ENCODE data around the gene MINPP1. TPM values are rescaled to one million over a fixed set of nuclear protein-coding genes. Genes with fewer than 3 reads are reported as not detected.

The MINPP1 gene
- total RNA-seq, 1 experiment from 2014 or later: 14.3 TPM

DNA sequence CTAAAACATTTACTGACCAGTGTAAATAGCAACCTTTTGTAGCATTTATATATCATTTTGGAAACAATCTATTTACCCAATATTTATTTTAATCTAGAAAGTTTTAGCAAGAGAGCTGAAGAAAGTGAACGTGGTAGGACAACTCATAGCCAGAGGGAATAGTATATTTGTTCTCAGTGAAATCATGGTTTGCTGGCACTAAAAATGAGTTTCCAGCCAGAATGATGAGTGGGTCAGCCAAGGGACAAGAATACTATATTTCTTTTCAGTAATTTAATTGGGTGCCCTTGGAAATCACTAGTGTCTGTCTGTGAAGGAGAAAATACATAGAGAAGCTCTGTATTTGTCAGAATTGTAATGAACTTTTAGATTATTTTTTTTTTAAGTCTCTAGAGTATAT is 74.9 kb downstream of the MINPP1 start:
- Histone ChIP-seq H3K4me2 (ENCODE audit: low read length) (peak overlapping the region; percentile 76), H3K27me3 (ENCODE audit: low read length) (no peaks in the 10 kb centered on the region), H3K4me3 (ENCODE audit: low read length) (peak overlapping the region; percentile 45; the same call in 1 of the 2 replicates), H3F3A (ENCODE audit: low read length, unreplicated experiment) (peaks cover 11% of the 10 kb centered on the region), H3K27ac (ENCODE audit: low read length) (peak overlapping the region; percentile 73), H3K4me1 (ENCODE audit: insufficient read depth, low read length) (peaks cover 20% of the 10 kb centered on the region), H3K9me3 (ENCODE audit: low read length) (no peaks in the 10 kb centered on the region), H3K79me2 (ENCODE audit: low read length) (no peaks in the 10 kb centered on the region), H3K36me3 (ENCODE audit: low read depth, low read length) (no peaks in the 10 kb centered on the region), H2AFZ (ENCODE audit: low read length) (peak overlapping the region; percentile 79), H4K20me1 (ENCODE audit: low read length) (no peaks in the 10 kb centered on the region), H3K9me2 (replicated peaks; ENCODE audit: low read length) (no peaks in the 10 kb centered on the region), H3K9ac (ENCODE audit: low read length) (0 out of 2 replicates have a peak overlapping the region, but pooled peaks have one; percentile 28)
- CTCF ChIA-PET: no interaction called here
- peak; percentile 63 for DNase-seq
- POLR2A ChIA-PET (ENCODE audit: unreplicated experiment): interaction anchor here (0.5 kb wide), 1 partner anchor 71 kb away, joined by 4 read pairs; no protein-coding TSS in a partner anchor
- TF ChIP-seq EZH2 (IDR thresholded peaks at IDR 0.05; ENCODE audit: low read length, unreplicated experiment): no peak
- TF ChIP-seq, protein P1, sequence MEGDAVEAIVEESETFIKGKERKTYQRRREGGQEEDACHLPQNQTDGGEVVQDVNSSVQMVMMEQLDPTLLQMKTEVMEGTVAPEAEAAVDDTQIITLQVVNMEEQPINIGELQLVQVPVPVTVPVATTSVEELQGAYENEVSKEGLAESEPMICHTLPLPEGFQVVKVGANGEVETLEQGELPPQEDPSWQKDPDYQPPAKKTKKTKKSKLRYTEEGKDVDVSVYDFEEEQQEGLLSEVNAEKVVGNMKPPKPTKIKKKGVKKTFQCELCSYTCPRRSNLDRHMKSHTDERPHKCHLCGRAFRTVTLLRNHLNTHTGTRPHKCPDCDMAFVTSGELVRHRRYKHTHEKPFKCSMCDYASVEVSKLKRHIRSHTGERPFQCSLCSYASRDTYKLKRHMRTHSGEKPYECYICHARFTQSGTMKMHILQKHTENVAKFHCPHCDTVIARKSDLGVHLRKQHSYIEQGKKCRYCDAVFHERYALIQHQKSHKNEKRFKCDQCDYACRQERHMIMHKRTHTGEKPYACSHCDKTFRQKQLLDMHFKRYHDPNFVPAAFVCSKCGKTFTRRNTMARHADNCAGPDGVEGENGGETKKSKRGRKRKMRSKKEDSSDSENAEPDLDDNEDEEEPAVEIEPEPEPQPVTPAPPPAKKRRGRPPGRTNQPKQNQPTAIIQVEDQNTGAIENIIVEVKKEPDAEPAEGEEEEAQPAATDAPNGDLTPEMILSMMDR (conservative IDR thresholded peaks at IDR 0.05; ENCODE audit: low read depth, low read length): no peak
- BruUV-seq (replicated peaks): no TSS peak
- intact Hi-C loops (cut with micrococcal nuclease): no loop called here
- peak; percentile 78 for ATAC-seq

DNA sequence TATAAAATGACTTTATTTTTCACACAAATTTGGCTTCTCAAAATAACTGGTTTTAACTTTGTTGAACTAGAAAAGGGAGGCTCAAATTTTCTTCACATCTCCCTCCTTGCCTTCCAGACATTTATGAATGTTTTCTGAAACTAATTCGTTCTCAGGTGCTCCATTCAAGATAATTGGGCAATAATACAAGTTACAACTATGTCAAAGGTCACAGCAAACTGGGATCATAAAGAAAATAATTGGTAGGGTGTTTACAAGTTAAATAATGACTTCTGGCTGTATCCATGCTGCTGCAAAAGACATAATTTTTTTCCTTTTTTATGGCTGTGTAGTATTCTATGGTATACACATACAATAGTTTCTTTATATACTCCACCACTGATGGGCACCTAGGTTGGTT is 75.3 kb downstream of the MINPP1 start:
- H3K4me3 ChIP-seq (ENCODE audit: low read length): no peak overlapping the region; the same call in 1 of the 2 replicates
- BruUV-seq (replicated peaks): no TSS peak
- POLR2A ChIA-PET (ENCODE audit: unreplicated experiment): no interaction called here
- intact Hi-C loops (cut with micrococcal nuclease): no loop called here
- peak overlapping the region; percentile 76 for H3K4me2 ChIP-seq (ENCODE audit: low read length)
- no peaks in the 10 kb centered on the region for H4K20me1 ChIP-seq (ENCODE audit: low read length)
- peak overlapping the region; percentile 73; the same call in 1 of the 2 replicates for H3K27ac ChIP-seq (ENCODE audit: low read length)
- no peak overlapping the region for H3K9ac ChIP-seq (ENCODE audit: low read length)
- H3K9me3 ChIP-seq (ENCODE audit: low read length): no peaks in the 10 kb centered on the region
- no peaks in the 10 kb centered on the region for H3K9me2 ChIP-seq (replicated peaks; ENCODE audit: low read length)
- peaks cover 11% of the 10 kb centered on the region for H3F3A ChIP-seq (ENCODE audit: low read length, unreplicated experiment)
- CTCF ChIA-PET: no interaction called here
- TF ChIP-seq, protein P1 (conservative IDR thresholded peaks at IDR 0.05; ENCODE audit: low read depth, low read length): no peak
- H3K4me1 ChIP-seq (ENCODE audit: insufficient read depth, low read length): peaks cover 20% of the 10 kb centered on the region
- H3K27me3 ChIP-seq (ENCODE audit: low read length): no peaks in the 10 kb centered on the region
- no peak overlapping the region for H2AFZ ChIP-seq (ENCODE audit: low read length)
- no peaks in the 10 kb centered on the region for H3K79me2 ChIP-seq (ENCODE audit: low read length)
- ATAC-seq (no peak), DNase-seq (no peak)
- no peaks in the 10 kb centered on the region for H3K36me3 ChIP-seq (ENCODE audit: low read depth, low read length)

DNA sequence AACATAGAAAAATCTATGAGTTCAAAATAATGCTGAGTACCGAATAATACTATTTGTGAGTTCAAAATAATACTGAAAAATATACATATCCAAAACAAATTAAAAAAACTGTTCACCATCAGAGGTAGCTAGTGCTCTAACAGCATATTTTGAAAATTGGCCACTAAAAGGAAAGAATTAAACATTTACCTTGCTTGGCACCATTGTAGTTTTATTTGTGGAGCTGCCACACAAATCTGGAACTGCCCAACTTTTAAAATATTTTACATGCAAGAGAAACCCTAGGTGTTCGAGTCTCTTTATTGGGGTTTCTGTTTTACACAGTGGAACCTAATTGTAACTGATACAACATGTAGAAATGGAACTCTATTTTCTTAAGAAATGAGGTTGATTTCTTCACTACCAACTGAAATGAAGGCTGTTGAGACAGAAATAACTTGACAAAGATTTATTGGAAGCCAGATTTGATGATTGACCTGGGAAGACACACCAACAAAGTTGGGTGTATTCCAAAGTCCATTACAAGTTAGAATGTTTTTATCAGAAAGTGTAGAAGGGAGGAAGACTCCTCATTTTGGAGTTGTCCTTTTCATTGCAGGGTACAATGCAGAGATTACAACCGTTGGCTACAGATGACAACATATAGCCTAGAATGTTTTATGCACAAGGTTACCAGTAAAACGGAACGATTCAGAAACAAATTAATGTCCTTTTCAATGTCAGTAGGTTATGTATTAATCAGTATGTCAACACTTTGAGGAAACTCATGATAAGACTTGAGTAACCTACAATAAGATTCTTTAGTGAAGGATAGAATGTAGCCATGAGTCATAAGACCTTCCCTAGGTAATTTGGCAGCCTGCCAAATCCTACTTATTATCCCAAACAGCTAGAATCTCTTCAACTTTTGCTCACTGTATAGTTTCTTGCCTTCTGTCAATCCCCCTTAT is 81.1 kb downstream of the MINPP1 start:
- H4K20me1 ChIP-seq (ENCODE audit: low read length): no peaks in the 10 kb centered on the region
- ChIA-PET POLR2A (ENCODE audit: unreplicated experiment) (no interaction called here), CTCF (no interaction called here)
- no peak overlapping the region for H2AFZ ChIP-seq (ENCODE audit: low read length)
- ATAC-seq (peak; percentile 70), DNase-seq (peak; percentile 68)
- no peaks in the 10 kb centered on the region for H3K36me3 ChIP-seq (ENCODE audit: low read depth, low read length)
- no peak overlapping the region for H3K27ac ChIP-seq (ENCODE audit: low read length)
- H3K4me3 ChIP-seq (ENCODE audit: low read length): no peak overlapping the region
- no TSS peak for BruUV-seq (replicated peaks)
- H3K4me2 ChIP-seq (ENCODE audit: low read length): peak overlapping the region; percentile 36; the same call in 1 of the 2 replicates
- intact Hi-C loops (cut with micrococcal nuclease): no loop called here
- H3K9me3 ChIP-seq (ENCODE audit: low read length): no peaks in the 10 kb centered on the region
- H3K79me2 ChIP-seq (ENCODE audit: low read length): no peaks in the 10 kb centered on the region
- H3K9ac ChIP-seq (ENCODE audit: low read length): no peak overlapping the region
- peaks cover 20% of the 10 kb centered on the region for H3K4me1 ChIP-seq (ENCODE audit: insufficient read depth, low read length)
- H3F3A ChIP-seq (ENCODE audit: low read length, unreplicated experiment): no peaks in the 10 kb centered on the region
- H3K27me3 ChIP-seq (ENCODE audit: low read length): no peaks in the 10 kb centered on the region
- no peaks in the 10 kb centered on the region for H3K9me2 ChIP-seq (replicated peaks; ENCODE audit: low read length)
- TF ChIP-seq, protein P1 (conservative IDR thresholded peaks at IDR 0.05; ENCODE audit: low read depth, low read length): no peak
- TF ChIP-seq EZH2phosphoT487 (IDR thresholded peaks at IDR 0.05; ENCODE audit: borderline replicate concordance, low read length): no peak
- TF ChIP-seq EZH2 (IDR thresholded peaks at IDR 0.05; ENCODE audit: low read length, unreplicated experiment): no peak

Measured in PC-3 (cell line).